HG02623 (cell line): ENCODE data around the gene CBL.
A peak's percentile ranks its signal among the peaks of the same experiment; 100 is the strongest.
"Not testable (repeated sequence)": the region's sequence is repeated elsewhere in the genome, so short reads cannot be mapped to it uniquely, and the experiment has no call there.

Experiments
- ATAC-seq: cut with Tn5 transposase; IDR thresholded peaks from one replicate; pipeline ENCODE4 v1.9.1; 2021; ENCODE audit warnings: moderate library complexity; ENCODE audit not compliant: unreplicated experiment

CBL gene

GRCh38 chr11:119184399-119184798, 21.7 kb upstream of the CBL start:
- not testable (repeated sequence) for ATAC-seq

GRCh38 chr11:119185981-119186634, 20.0 kb upstream of the CBL start:
- ATAC-seq = no peak

GRCh38 chr11:119187123-119187892, 18.8 kb upstream of the CBL start:
- ATAC-seq = no peak

GRCh38 chr11:119188067-119188466, 18.1 kb upstream of the CBL start:
- no peak for ATAC-seq

GRCh38 chr11:119188887-119189286, 17.3 kb upstream of the CBL start:
- no peak for ATAC-seq

GRCh38 chr11:119189393-119189792, 16.7 kb upstream of the CBL start:
- no peak for ATAC-seq

- ATAC-seq = no peak
Measured at GRCh38 chr11:119190531-119190930, 15.6 kb upstream of the CBL start.

- ATAC-seq = not testable (repeated sequence)
Measured at GRCh38 chr11:119191265-119191664, 14.9 kb upstream of the CBL start.

GRCh38 chr11:119192111-119192510, 14.0 kb upstream of the CBL start:
- no peak for ATAC-seq

- no peak for ATAC-seq
Measured at GRCh38 chr11:119193001-119193400, 13.1 kb upstream of the CBL start.

GRCh38 chr11:119193626-119194025, 12.5 kb upstream of the CBL start:
- no peak for ATAC-seq

- no peak for ATAC-seq
Measured at GRCh38 chr11:119194811-119195440, 11.2 kb upstream of the CBL start.

GRCh38 chr11:119195680-119196079, 10.5 kb upstream of the CBL start:
- no peak for ATAC-seq

- no peak for ATAC-seq
Measured at GRCh38 chr11:119196833-119197483, 9.2 kb upstream of the CBL start.

- no peak for ATAC-seq
Measured at GRCh38 chr11:119198925-119199324, 7.2 kb upstream of the CBL start.

GRCh38 chr11:119201236-119201635, 4.9 kb upstream of the CBL start:
- not testable (repeated sequence) for ATAC-seq

GRCh38 chr11:119202554-119202953, 3.6 kb upstream of the CBL start:
- no peak for ATAC-seq

GRCh38 chr11:119204066-119204465, 2.1 kb upstream of the CBL start:
- no peak for ATAC-seq

- ATAC-seq = no peak
Measured at GRCh38 chr11:119205080-119205479, 1.1 kb upstream of the CBL start.

GRCh38 chr11:119206511-119207414, 624 bp downstream of the CBL start:
- peak; percentile 12 for ATAC-seq
